ENCODE data around the gene GFY. TPM values are rescaled to one million over a fixed set of nuclear protein-coding genes. Genes with fewer than 3 reads are reported as not detected.

The GFY gene
- total RNA-seq, 4 donors from 2014 or later = not detected

DNA sequence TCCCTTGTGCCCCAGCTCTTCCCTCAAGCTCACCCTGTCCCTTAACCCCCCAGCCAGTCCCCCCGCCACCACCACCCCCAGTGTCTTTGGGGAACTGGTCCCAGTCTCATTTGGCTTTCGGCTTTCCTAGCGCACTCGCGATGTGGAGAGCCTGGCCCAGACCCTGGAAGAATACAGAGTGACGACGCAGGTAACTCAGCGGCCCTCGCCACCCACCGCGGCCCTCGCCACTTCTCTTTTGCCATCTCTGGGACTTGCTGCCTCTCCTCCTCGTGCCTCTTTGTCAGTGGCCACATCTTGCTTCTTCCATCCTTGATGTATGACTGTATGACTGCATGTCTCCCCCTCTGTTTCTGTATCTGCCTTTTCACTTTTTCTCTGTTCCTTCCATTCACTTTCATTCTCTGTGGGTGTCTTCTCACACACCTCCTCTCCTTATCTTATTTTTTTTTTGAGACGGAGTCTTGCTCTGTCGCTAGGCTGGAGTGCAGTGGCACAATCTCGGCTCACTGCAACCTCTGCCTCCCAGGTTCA is 17.6 kb upstream of the GFY start:
- H3K9me3 ChIP-seq = no peaks in the 10 kb centered on the region
- TF ChIP-seq POLR2A (IDR thresholded peaks at IDR 0.05) (no peak), EP300 (IDR thresholded peaks at IDR 0.05) (no peak), CTCF (IDR thresholded peaks at IDR 0.05) (no peak), POLR2AphosphoS5 (IDR thresholded peaks at IDR 0.05) (no peak)
- H3K27ac ChIP-seq = no peak overlapping the region
- no peaks in the 10 kb centered on the region for H3K4me1 ChIP-seq
- no peaks in the 10 kb centered on the region for H3K36me3 ChIP-seq
- 66 to 87% methylated on average over 4 to 11 of the region's 16 CpGs for WGBS, 2 donors (ENCODE audit: low coverage in 1 of 2)
- H3K4me3 ChIP-seq = no peak overlapping the region
- no peak for ATAC-seq
- H3K27me3 ChIP-seq = peaks cover 34% of the 10 kb centered on the region

DNA sequence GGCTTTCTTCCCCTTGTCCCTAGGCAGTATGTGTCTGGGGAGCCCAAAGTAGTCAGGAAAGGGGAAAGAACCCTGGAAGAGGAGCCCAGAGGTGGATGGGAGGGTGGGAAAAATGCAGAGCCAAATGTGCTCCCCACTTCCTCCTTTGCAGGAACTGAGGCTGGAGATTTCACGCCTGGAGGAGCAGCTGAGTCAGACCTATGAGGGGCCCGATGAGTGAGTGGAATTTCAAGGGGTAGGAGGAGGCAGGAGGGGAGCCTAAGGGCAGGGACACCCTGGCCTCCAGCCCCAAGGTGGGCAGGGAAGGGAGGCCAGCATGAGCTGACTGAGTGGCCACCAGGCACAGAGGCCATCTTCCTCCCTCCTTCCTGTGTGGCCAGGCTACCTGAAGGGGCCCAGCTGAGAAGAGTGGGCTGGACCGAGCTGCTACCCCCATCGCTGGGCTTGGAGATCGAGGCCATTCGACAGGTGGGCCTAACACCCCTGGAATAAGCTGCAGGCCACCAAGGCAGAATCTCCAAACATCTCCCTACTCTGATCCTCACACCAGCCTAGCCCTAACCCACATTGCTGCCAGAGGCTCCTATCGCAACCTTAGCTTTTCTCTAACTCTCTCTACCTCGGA is 16.3 kb upstream of the GFY start:
- WGBS, 2 donors (ENCODE audit: low coverage in 1 of 2) = 68 to 71% methylated on average over 5 of the region's 8 CpGs
- ATAC-seq = no peak
- Histone ChIP-seq H3K4me1 (no peaks in the 10 kb centered on the region), H3K27me3 (peaks cover 42% of the 10 kb centered on the region), H3K27ac (no peak overlapping the region), H3K4me3 (no peak overlapping the region), H3K36me3 (no peaks in the 10 kb centered on the region), H3K9me3 (no peaks in the 10 kb centered on the region)
- no peak for TF ChIP-seq POLR2AphosphoS5 (IDR thresholded peaks at IDR 0.05)

DNA sequence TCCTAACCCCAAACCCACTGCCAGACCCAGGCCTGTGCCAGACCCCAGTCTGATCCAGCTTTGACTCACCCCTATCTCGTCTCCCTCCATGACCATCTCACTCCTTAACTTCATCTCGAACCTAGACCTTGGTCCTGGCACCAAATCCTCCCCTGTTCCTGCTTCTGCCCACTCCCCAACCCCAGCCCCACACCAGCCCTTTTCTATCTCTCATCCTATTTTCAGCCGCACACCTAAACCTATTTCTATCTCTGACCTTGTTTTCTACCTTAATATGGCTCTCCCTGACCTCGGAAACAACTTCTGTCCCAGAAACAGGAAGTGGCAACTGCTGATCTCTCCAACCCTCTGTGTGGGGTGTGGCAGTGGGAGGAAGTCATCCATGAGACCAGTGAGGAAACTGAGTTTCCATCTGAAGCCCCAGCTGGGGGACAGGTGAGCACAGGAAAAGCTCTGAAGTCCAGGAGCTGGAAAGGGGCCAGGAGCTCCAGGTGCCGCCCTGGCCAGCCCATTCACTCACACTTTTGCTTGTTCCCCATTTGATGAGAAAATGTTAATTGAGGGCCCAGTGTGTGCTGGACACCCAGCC is 15.7 kb upstream of the GFY start:
- H3K27ac ChIP-seq = no peak overlapping the region
- no peak overlapping the region for H3K4me3 ChIP-seq
- 72 to 100% methylated on average over 1 to 3 of the region's 5 CpGs for WGBS, 2 donors (ENCODE audit: low coverage in 1 of 2)
- H3K36me3 ChIP-seq = no peaks in the 10 kb centered on the region
- H3K27me3 ChIP-seq = peaks cover 48% of the 10 kb centered on the region
- TF ChIP-seq POLR2A (IDR thresholded peaks at IDR 0.05) (no peak), CTCF (IDR thresholded peaks at IDR 0.05) (no peak), POLR2AphosphoS5 (IDR thresholded peaks at IDR 0.05) (no peak), EP300 (IDR thresholded peaks at IDR 0.05) (no peak)
- no peak for ATAC-seq
- H3K9me3 ChIP-seq = no peaks in the 10 kb centered on the region
- H3K4me1 ChIP-seq = no peaks in the 10 kb centered on the region

GRCh38 chr19:49411681-49412326 is 13.4 kb upstream of the GFY start:
- 63 to 75% methylated on average over 2 of the region's 3 CpGs for WGBS, 2 donors (ENCODE audit: low coverage in 1 of 2)
- ATAC-seq = no peak
- Histone ChIP-seq H3K9me3 (no peaks in the 10 kb centered on the region), H3K36me3 (no peaks in the 10 kb centered on the region), H3K4me3 (no peak overlapping the region), H3K27ac (no peak overlapping the region), H3K4me1 (no peaks in the 10 kb centered on the region), H3K27me3 (peaks cover 62% of the 10 kb centered on the region)
- TF ChIP-seq CTCF (IDR thresholded peaks at IDR 0.05) = no peak
- TF ChIP-seq POLR2AphosphoS5 (IDR thresholded peaks at IDR 0.05) = no peak
- no peak for TF ChIP-seq POLR2A (IDR thresholded peaks at IDR 0.05)
- no peak for TF ChIP-seq EP300 (IDR thresholded peaks at IDR 0.05)

GRCh38 chr19:49413348-49413747 is 11.8 kb upstream of the GFY start:
- H3K9me3 ChIP-seq = no peaks in the 10 kb centered on the region
- TF ChIP-seq POLR2AphosphoS5 (IDR thresholded peaks at IDR 0.05) = no peak
- TF ChIP-seq EP300 (IDR thresholded peaks at IDR 0.05) = no peak
- no peak for TF ChIP-seq CTCF (IDR thresholded peaks at IDR 0.05)
- no peak for TF ChIP-seq POLR2A (IDR thresholded peaks at IDR 0.05)
- no peak overlapping the region for H3K4me3 ChIP-seq
- 70% methylated on average over 2 of the region's 9 CpGs; no CpG with 5 or more reads in 1 of the 2 donors for WGBS, 2 donors (ENCODE audit: low coverage in 1 of 2)
- H3K27ac ChIP-seq = no peak overlapping the region
- H3K27me3 ChIP-seq = peaks cover 66% of the 10 kb centered on the region
- no peaks in the 10 kb centered on the region for H3K4me1 ChIP-seq
- H3K36me3 ChIP-seq = no peaks in the 10 kb centered on the region
- ATAC-seq = no peak
